Retina (tissue), 1 donor: Measurements from ENCODE around the gene ZPR1.
A peak's percentile ranks its signal among the peaks of the same experiment; 100 is the strongest.

ENCODE experiments used
- DNase-seq: peaks from one replicate; pipeline ENCODE4 v3.0.0-alpha.2; 2016

ZPR1 gene

GRCh38 chr11:116742104-116742503 lies 45.7 kb downstream of the ZPR1 start:
- no peak for DNase-seq

GRCh38 chr11:116740741-116741140 lies 47.1 kb downstream of the ZPR1 start:
- no peak for DNase-seq

GRCh38 chr11:116738975-116739374 lies 48.8 kb downstream of the ZPR1 start:
- DNase-seq: no peak

- DNase-seq: no peak
Observed at GRCh38 chr11:116736763-116737162, 51.1 kb downstream of the ZPR1 start.

GRCh38 chr11:116733969-116734508 lies 53.8 kb downstream of the ZPR1 start:
- no peak for DNase-seq

GRCh38 chr11:116733043-116733755 lies 54.6 kb downstream of the ZPR1 start:
- no peak for DNase-seq

- peak; percentile 86 for DNase-seq
Observed at GRCh38 chr11:116732271-116733042, 55.4 kb downstream of the ZPR1 start.

- DNase-seq: no peak
Observed at GRCh38 chr11:116731821-116732220, 56.0 kb downstream of the ZPR1 start.

GRCh38 chr11:116731097-116731761 lies 56.6 kb downstream of the ZPR1 start:
- DNase-seq: peak; percentile 87

GRCh38 chr11:116730601-116731000 lies 57.2 kb downstream of the ZPR1 start:
- no peak for DNase-seq

GRCh38 chr11:116730241-116730561 lies 57.6 kb downstream of the ZPR1 start:
- DNase-seq: no peak

- no peak for DNase-seq
Observed at GRCh38 chr11:116729501-116730240, 58.2 kb downstream of the ZPR1 start.

- DNase-seq: no peak
Observed at GRCh38 chr11:116727990-116728389, 59.8 kb downstream of the ZPR1 start.

- peak; percentile 51 for DNase-seq
Observed at GRCh38 chr11:116725434-116726221, 62.2 kb downstream of the ZPR1 start.

GRCh38 chr11:116724813-116725212 lies 63.0 kb downstream of the ZPR1 start:
- no peak for DNase-seq
